Kidney (tissue), 14 donors: Measurements from ENCODE around the gene CBR4. TPM values are rescaled to one million over a fixed set of nuclear protein-coding genes. Genes with fewer than 3 reads are reported as not detected.

Experiments
- DNase-seq, 5 donors: peaks; one replicate each; pipeline ENCODE4 v3.0.0-alpha.2; 2013 to 2020
- FAIRE-seq: peaks from 2 replicates; lab custom pipeline; 2012; peaks lifted over from hg19 to GRCh38; lab: Jason Lieb, UNC
- H3K27ac ChIP-seq, 2 donors: one replicate each; pipeline ENCODE4 v1.7.0; 2013; ENCODE audit warnings: low read depth in 2 of 2, low read length in 2 of 2, inconsistent platforms in 1 of 2
- H3K27me3 ChIP-seq: one replicate; pipeline ENCODE4 v1.7.1; 2013; ENCODE audit warnings: low read length, inconsistent platforms; ENCODE audit not compliant: control insufficient read depth, insufficient read depth
- H3K36me3 ChIP-seq, 3 donors: one replicate each; pipeline versions ENCODE4 v1.7.0 to v1.7.1; 2013; ENCODE audit warnings: low read length in 3 of 3, control low read depth in 1 of 3, inconsistent platforms in 1 of 3; ENCODE audit not compliant: insufficient read depth in 3 of 3, control insufficient read depth in 2 of 3
- H3K4me1 ChIP-seq, 3 donors: one replicate each; pipeline versions ENCODE4 v1.7.0 to v1.7.1; 2013; ENCODE audit warnings: low read length in 3 of 3, inconsistent platforms in 1 of 3, low read depth in 1 of 3; ENCODE audit not compliant: control insufficient read depth in 2 of 3, insufficient read depth in 2 of 3
- H3K4me3 ChIP-seq, 3 donors: one replicate each; pipeline versions ENCODE4 v1.7.0 to v1.8.1; 2013; ENCODE audit warnings: low read length in 3 of 3, control low read depth in 1 of 3, inconsistent platforms in 1 of 3
- H3K9ac ChIP-seq, 3 donors: one replicate each; pipeline versions ENCODE4 v1.7.0 to v1.7.1; 2013; ENCODE audit warnings: low read length in 3 of 3, control low read depth in 1 of 3, inconsistent platforms in 1 of 3
- H3K9me3 ChIP-seq, 3 donors: one replicate each; pipeline versions ENCODE4 v1.7.0 to v1.7.1; 2013; ENCODE audit warnings: low read length in 3 of 3, control low read depth in 1 of 3, inconsistent platforms in 1 of 3; ENCODE audit not compliant: control insufficient read depth in 2 of 3, insufficient read depth in 1 of 3
- CTCF ChIP-seq: IDR thresholded peaks from 3 replicates; pipeline ENCODE4 v1.5.1; 2012; ENCODE audit warnings: mild to moderate bottlenecking, moderate library complexity, borderline replicate concordance; ENCODE audit not compliant: insufficient read depth; ENCODE audit errors: extremely low read depth
- intact Hi-C: fragments of 100-400 bp; cut with DNase I; formaldehyde crosslinking; loops from one replicate; pipeline ENCODE4 v1.11.1; 2022
- polyA plus RNA-seq: library from polyadenylated mRNA; stranded (reverse); fragments of 350-450 nt; fragmentation: Illumina TruSeq; extraction: RNeasy Lipid Tissue Mini Kit (QIAGEN cat#74804); gene quantifications from one replicate; pipeline ENCODE4 v1.2.3, GENCODE V29; 2014; ENCODE audit warnings: low read depth, low replicate concordance; ENCODE audit not compliant: insufficient read depth
- total RNA-seq: library from RNA; stranded (reverse); fragmentation: NEBNext Ultra II Directional; extraction: Animal tissue kit (Norgen Biotek cat#: 25700); gene quantifications from one replicate; pipeline ENCODE4 v1.2.1, GENCODE V29; 2021
- donor health status: control.
- donor health status: control.
- donor health status: control.
- donor health status: control.
- donor health status: control.
- donor health status: DM: yes; HTN: yes; CAD: no.
- donor health status: Normal renal cell carcinoma (clear cell type).

CBR4 gene
- total and polyA plus RNA-seq, 2 donors from 2014 or later, result 24.1 to 28.6 TPM

- H3K4me1 ChIP-seq, result no peaks in the 10 kb centered on the region
- no peak for TF ChIP-seq CTCF
- H3K9me3 ChIP-seq, result no peaks in the 10 kb centered on the region
- intact Hi-C loops, result no loop called here
- no peaks in the 10 kb centered on the region for H3K36me3 ChIP-seq
- no peak overlapping the region for H3K4me3 ChIP-seq
- no peak for DNase-seq
- H3K27me3 ChIP-seq, result no peaks in the 10 kb centered on the region
- no peak overlapping the region for H3K9ac ChIP-seq
- no peak for FAIRE-seq
- H3K27ac ChIP-seq, result no peak overlapping the region
Observed at GRCh38 chr4:168945291-168945690, 64.8 kb downstream of the CBR4 start.

- H3K9me3 ChIP-seq, result no peaks in the 10 kb centered on the region
- H3K27me3 ChIP-seq, result no peaks in the 10 kb centered on the region
- no peak for TF ChIP-seq CTCF
- intact Hi-C loops, result no loop called here
- DNase-seq (no peak), FAIRE-seq (no peak)
- H3K9ac ChIP-seq, result no peak overlapping the region
- H3K4me3 ChIP-seq, result no peak overlapping the region
- H3K27ac ChIP-seq, result no peak overlapping the region
- H3K4me1 ChIP-seq, result no peaks in the 10 kb centered on the region
- H3K36me3 ChIP-seq, result no peaks in the 10 kb centered on the region
Observed at GRCh38 chr4:168942985-168943384, 67.1 kb downstream of the CBR4 start.
